NCI-H345 treated with DMSO at 0.1 percent for 48 hours (cell line): Measurements from ENCODE around the gene ZNF783.
"Not testable (repeated sequence)": the region's sequence is repeated elsewhere in the genome, so short reads cannot be mapped to it uniquely, and the experiment has no call there.

ENCODE experiments used
- DNase-seq: peaks from one replicate; lab custom pipeline; 2025; ENCODE audit not compliant: unreplicated experiment; lab: John Stamatoyannopoulos, UW

The ZNF783 gene

DNA sequence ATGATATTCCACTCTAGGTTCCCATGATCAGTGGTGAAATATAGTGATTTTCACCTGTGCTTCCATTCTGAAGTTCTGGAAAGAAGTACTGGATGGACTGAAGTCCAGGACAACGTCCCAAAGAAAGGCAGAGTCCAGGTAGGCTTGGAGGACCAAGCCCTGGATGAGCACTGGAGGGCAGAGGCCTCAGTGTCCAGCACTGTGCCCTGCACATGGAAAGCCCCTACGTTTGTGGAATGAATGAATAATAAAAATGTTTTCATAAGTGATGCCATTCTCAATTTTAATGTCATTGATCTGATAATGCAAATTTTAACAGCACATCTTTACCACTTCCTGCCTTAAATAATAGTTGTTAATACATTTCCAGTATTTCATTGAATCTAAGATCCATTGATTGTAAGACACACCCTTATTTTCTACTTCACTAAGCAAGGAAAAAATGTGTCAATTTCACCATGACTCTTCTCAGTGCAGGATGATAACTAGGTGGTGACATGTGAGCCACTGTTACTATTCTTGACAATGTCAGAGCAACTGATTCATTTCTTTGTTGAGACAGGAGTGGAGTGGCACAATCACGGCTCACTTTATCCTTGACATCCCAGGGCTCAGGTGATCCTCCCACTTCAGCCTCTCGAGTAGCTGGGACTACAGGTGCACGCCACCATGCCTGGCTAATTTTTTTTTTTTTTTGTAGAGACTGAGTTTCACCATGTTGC, 35.2 kb downstream of the ZNF783 start:
- no peak for DNase-seq

DNA sequence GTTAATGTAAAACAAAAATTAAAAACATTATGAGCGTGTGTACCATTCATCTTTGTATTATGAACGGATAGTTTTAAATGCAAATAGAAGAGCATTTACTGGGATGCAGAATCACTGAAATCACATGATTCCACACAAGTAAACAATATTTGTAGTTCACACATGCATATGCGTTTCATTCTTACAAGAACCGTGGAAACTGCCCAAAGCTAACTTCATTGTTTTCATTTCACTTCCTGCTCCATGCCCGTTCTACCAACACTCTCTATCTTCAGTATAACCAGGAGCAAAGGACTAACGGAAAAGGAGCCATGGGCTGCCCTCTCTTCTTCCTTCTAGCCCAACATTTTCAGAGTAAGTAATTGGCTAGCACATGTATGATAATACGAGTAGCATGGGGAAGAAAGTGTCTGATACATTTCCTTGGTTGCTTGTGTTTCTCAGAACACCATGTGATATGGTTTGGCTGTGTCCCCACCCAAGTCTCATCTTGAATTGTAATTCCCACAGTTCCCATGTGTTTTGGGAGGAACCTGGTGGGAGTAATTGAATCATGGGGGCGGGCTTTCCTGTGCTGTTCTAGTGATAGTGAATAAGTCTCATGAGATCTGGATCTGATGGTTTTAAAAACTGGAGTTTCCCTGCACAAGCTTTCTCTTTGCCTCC, 38.8 kb downstream of the ZNF783 start:
- DNase-seq, result no peak

DNA sequence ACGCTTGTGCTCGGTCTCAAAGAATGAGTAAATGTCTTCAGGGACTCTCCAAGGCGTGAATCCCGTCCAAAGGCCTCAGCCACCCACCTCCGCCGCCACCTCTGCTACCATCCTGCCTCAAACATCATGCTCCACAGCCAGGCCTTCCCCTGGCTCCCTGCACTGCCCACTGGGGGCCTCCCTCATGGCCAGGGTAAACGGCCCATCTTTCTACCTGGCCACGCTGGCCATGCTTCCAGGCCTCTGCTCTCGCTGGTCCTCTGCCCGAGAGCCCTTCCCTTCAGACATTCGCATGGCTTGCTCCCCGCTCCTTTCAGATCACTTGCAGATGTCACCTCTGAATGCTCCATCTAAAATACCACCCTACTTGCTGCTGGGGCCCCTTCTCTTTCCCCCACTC, 40.2 kb downstream of the ZNF783 start:
- no peak for DNase-seq

DNA sequence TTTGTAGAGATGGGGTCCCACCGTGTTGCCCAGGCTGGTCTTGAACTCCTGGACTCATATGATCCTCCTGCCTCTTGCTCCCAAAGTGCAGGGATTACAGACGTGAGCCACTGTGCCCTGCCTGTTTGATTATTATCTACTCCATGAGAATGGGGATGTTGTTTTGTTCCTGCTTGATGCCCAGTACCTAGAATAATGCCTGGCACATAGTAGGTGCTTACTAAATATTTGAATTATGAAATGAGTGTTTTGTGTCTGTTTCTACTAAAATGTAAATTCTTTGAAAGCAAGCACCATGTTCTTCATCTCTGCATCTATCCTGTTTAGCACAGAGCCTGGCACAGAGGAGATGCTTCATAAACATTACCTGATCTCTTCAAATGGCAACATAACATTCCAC, 40.9 kb downstream of the ZNF783 start:
- DNase-seq, result no peak

DNA sequence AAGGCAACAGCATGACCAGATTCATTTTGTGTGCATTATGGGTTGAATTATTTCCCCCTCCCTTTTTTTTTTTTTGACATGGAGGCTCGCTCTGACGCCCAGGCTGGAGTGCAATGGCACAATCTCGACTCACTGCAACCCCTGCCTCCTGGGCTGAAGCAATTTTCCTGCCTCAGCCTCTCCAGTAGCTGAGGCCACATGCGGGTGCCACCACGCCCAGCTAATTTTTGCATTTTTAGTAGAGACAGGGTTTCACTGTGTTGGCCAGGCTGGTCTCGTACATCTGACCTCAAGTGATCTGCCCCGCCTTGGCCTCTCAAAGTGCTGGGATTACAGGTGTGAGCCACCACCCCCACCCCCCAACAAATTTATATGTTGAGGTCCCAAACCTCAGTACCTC, 42.0 kb downstream of the ZNF783 start:
- DNase-seq, result no peak

DNA sequence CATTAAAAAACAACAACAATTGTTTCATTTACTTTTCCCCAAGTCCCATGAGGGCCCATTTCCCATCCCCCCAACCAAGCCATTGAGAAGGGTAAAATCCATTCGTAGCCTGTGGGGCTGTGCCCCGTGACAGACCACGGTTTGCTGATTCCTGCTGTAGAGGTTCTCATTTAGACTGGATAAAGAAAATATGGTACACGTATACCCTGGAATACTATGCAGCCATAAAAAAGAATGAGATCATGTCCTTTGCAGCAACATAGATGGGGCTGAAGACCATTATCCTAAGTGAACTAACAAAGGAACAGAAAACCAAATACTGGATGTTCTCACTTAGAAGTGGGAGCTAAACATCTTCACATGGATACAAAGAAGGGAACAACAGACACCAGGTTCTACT, 44.9 kb downstream of the ZNF783 start:
- no peak for DNase-seq

DNA sequence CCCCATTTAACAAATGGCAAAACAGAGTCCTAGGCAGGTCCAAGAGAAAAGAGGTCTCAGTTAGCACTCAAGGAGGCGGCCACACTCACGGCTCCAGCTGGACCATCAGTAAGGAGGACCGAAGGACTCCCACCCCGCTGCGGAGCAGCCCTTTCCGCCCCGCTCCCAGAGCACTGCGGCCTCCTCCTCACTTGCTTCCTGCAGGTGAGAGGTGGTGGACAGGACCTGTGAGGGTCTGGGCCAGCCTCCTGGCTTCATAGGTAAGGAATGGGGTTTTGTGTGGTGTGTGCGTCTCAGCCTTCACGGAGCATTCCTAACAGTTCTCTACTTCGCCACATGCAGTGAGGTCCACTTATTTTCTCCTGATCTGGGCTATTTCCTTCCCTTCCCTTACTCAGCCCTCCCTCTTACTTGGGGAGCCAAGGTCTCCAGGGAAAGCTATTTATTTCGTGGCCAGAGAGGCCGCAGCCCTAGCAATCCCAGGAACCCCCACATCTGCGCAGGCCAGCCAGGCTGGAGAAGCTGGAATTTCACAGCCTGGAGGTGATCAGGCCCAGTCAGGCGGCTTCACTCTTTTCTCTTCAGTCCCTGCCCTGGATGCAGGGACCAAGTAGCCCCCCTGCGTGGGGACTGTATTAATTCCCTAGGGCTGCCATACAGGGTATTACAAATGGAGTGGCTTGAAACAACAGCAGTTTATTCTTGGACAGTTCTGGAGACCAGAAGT, 45.9 kb downstream of the ZNF783 start:
- DNase-seq, result no peak

DNA sequence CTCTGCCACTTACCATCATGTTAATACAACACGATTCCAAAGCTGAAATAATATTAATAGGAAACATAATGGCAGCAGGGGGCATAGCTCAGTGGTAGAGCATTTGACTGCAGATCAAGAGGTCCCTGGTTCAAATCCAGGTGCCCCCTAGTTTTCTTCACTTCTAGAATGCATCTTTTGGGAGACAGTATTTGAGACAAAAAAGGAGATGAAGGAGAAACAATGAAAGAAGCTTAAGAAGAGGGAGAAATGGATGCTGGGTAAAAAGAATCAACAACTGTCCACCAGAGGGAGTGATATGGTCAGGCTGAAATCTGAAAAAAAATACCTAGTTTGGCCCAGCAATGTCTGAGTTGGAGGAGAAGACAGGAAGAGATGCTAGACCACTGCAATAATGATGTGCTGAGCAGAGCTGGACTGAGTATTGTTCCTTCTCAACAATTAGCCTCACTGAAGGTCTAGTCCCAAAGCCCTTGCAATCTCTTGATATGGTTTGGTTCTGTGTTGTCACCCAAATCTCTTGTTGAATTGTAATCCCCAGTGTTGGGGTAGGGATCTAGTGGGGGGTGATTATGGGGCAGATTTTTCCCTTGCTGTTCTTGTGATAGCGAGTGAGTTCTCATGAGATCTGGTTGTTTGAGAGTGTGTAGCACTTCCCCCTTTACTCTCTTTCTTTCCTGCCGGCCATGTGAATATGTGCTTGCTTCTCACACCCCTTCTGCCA, 48.3 kb downstream of the ZNF783 start:
- no peak for DNase-seq

DNA sequence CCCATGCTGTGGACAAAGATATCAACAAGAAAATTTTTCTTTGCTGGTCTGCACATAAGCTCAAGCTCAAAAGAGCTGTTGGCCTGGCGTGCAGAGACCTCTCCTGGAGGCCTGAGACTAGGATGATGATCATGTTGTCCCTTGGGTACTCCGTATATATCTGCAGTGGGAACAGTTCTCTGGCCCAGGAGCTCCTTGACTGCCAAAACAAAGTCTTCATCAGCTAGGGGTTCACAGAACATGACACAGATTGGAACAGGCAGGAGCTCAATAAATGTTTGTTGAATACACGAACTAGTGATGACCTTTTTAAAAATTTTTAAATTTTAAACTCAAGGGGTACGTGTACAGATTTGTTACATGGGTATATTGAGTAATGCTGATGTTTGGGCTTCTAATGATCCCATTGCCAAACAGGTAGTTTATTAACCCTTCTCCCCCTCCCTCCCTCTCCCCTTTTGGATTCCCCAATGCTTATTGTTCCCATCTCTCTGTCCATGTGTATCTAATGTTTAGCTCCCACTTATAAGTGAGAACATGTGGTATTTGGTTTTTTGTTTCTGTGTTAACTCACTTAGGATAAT, 49.1 kb downstream of the ZNF783 start:
- no peak for DNase-seq

DNA sequence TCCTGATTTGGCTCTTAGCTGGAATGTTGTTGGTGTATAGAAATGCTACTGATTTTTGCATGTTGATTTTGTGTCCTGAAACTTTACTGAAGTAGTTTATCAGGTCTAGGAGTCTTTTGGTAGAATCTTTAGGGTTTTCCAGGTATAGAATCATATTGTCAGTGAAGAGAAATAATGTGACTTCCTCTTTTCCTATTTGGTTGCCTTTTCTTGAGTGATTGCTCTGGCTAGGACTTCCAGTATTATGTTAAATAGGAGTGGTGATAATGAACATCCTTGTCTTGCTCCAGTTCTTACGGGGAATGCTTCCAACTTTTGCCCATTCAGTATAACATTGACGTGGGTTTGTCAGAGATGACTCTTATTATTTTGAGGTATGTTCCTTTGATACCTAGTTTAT, 52.0 kb downstream of the ZNF783 start:
- DNase-seq, result no peak

DNA sequence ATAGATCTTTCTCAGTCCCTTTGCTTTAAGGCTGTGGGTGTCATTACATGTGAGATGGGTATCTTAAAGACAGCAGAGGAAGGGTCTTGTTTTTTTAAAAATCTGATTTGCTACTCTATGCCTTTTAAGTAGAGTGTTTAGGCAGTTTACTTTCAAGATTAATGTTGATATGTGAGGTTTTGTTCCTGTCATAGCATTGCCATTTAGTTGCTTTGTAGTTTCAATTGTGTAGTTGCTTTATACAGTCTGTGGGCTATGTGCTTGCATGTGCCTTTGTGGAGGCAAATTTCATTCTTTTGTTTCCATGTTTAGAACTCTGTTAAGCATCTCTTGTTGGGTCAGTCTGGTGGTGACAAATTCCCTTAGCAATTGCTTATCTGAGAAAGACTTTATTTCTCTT, 54.6 kb downstream of the ZNF783 start:
- DNase-seq, result no peak

DNA sequence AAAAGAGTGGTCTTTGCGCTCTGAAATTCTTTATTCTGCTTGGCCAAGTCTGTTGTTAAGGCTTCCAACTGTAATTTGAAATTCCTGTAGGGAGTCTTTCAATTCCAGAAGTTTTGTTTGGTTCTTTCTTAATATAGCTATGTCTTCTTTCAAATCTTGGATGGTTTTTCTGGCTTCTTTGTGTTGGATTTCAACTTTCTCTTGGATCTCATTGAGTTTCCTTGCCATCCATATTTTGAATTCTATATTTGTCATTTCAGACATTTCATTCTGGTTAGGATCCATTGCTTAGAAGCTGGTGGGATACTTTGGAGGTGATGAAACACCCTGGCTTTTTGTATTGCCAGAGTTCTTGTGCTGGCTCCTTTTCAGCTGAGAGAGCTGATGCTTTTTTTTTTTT, 55.5 kb downstream of the ZNF783 start:
- DNase-seq, result no peak

DNA sequence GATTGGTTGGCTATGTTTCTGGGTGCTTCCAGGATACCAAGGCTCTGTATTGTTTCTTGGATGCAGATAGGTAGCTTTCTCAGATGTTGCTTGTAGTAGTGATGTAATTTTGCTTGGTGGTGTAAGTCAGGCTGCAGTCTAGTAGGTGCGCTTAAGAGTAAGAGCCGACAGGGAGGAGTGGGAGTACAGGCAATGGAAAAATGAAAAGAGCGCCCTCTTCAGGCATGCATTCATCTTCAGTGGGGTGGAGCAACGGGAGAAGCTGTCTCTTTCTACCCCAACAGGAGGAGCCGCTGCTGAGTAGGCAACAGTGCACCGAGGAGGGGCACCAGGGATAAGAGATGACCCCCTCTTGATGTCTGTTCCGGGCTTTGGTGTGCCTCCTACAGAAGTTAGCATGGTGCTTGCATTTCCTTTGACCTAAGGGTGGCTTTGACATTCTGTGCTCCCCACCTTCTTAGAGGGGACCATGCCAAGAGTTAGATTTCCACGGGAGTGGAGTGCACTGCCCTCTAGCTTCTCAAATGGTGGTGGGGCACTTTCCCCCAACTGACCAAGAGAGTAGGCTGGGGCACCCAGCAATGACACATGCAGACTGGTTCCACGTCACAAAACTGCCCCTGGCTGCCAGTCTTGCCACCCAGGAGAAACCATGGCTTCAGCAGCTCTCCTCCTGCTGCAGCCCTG, 56.1 kb downstream of the ZNF783 start:
- DNase-seq, result no peak

DNA sequence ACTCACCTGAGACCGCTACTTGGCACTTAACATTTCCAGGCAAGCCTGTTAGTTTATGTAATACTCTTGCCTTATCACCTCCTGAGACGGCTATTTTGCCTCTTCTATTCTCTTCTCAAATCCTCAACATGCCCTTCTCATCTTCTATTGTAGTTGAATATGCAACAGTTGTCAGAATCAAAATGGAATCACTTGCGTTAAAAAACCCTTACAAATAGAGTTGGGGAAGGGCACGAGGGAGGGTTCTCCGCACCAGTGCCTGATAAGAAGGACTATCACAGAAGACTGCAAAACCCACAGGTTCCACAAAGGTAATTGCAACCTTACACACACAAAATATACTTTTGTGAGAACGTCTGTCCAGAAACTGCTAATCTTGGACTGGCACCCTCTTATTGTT, 57.4 kb downstream of the ZNF783 start:
- DNase-seq, result no peak

DNA sequence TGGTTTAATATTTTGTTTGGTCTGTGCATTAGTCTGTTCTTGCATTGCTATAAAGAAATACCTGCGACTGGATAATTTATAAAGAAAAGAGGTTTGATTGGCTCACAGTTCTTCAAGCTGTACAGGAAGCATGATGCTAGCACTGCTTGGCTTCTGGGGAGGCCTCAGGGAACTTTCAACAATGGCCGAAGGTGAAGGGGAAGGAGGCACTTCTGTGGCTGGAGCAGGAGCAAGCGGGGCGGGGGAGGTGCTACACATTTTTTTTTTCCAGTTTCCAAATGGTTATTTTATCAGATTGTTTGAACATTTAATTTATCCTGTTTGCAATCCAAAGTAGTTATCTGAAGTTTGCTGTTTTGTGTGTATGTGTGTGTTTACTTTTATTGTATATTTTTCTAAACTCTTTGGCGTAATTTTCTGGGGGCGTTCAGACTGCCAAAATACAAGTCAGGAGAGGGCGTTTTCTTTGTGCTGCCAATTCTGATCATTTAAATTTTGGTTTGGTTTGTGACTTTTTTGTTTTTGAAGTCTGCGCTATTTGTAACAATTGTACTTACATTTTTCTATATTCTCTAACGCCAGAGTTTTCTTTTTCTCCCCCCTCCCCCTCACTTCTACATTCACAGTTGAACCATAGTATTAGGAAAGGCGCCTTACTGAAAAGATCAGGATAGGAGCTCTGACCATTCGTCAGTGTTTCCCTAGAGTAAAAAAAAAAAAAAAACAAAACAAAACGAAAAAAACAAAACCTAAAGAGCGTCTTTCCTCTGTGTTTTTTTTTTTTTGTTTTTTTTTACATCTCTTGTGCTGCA, 58.5 kb downstream of the ZNF783 start:
- DNase-seq, result no peak

DNA sequence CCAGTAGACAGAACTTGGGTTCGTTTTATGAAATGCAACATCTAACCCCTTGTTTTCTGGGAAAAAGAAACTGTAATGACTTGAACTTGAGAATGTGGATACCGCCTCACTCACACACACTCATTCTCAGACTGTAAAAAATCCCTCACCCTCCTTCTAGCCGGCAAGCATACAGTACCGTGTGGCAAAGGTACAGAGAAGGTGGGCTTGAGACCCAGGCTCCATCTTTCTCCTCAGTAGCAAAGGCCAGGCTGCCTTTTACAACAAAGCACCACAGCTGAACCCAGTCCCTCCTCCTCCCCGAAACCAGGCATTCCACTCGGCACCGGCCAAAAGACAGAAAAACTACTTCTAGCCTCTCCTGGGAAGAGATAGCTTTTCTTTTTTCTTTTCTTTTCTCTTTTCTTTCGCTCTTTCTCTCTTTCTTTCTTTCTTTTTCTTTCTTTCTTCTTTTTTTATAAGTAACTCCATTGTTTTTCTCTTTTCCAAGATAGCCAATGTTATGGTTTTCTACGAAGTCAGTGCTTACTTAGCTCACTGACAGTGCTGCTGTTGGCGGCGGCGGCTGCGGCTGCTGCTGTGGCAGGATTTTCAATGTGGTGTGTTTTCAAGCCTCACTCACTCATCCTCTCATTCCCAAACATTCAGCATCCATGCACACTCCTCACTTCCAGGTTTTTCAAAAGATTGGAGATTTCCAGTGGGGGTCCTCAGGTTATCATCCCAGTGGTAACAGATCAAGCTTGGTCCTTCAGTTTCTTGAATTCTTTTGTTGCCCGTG, 59.3 kb downstream of the ZNF783 start:
- not testable (repeated sequence) for DNase-seq

DNA sequence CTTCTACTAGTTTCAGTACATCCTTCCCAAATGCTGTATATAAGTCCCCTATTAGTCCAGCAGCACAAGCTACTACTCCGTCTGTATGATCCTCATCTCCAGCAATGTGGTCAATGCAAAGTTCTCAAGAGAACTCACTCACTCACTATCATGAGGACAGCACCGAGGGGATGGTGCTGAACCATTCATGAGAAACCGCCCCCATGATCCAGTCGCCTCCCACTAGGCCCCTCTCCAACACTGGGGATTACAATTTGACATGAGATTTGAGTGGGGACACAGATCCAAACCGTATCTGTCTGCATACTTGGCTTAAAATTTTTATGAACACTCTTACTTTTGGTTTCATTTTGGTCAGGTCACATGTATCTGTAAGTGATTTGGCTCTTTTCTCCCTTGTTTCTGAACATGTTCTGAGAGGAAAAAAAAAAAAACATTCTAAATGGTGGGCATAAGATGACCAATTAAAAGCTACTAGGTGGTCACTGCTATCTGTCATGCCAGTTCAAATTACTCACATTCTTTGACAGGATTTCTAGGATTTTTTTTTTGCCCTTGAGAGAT, 60.1 kb downstream of the ZNF783 start:
- DNase-seq, result no peak

DNA sequence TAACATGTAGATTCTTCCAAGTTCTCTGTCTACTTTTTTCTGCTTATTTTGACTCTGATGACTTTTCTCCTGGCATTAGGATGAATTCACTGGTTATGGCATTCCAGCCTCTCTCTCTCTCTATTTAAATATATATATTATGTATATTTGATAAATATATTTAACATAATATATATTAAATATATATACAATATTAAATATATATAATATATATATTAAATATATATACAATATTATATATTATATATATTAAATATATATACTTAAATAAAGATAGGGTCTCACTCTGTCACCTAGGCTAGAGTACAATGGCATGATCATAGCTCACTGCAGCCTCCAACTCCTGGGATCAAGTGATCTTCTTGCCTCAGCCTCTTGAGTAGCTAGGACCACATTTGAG, 60.7 kb downstream of the ZNF783 start:
- DNase-seq, result no peak

DNA sequence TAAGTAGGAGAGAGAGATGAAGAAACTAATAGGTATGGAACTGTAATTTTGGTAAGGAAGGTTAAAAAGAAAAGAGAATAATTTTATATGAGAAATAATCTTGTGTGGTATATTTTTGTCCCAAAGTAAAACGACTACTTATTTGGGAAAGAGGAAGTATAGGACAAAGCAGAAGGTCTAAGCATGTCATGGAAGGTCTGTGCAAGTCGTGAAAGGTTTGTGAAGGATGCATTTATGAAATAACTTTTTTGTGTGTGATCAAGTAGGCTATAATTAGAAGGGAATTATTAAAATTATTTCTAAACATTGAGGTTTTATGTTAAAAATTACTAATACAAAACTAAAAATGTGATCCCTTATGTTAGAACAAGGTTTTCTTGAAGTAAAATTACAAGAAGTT, 63.3 kb downstream of the ZNF783 start:
- no peak for DNase-seq
